NCI-H82 treated with DMSO at 0.1 percent for 48 hours (cell line): ENCODE measurements around the gene WBP2.
"Not testable (repeated sequence)": the region's sequence is repeated elsewhere in the genome, so short reads cannot be mapped to it uniquely, and the experiment has no call there.

Source experiments
- DNase-seq: peaks from one replicate; lab custom pipeline; 2025; ENCODE audit not compliant: unreplicated experiment; lab: John Stamatoyannopoulos, UW

The WBP2 gene

DNA sequence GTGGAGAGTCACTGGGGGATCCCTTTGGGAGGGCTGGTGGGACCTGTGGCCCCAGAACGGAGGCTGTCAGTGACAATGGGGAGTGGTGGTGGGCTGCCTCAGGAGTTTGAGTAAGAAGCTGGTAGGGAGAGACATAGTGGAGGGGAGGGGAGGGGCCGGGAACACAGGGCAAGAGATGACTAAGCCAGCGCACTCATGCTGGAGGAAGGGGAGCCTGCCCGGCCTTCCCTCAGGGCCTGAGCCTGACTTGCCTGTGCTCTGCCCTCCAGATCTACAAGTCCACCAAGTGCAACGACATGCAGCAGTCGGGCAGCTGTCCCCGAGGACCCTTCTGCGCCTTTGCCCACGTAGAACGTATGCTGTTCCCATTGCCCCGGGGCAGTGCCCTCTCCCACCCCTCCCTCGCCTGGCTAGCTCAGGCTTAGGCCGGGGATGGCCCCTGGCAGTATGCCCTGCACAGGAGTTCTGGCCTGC is 40.2 kb downstream of the WBP2 start:
- no peak for DNase-seq

DNA sequence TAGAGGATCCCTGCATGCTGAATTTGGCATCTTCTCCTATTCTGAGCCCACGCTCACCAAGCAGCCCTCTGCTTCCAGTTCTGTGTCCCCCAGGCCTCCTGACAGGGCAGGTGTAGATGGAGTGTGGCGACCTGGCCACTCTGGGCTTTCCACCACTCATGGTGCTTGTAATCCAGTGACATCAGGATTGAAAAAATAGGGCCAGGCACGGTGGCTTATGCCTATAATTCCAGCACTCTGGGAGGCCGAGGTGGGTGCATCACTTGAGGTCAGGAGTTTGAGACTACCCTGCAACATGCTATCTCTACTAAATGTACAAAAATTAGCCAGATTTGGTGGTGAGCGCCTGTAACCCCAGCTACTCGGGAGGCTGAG is 41.1 kb downstream of the WBP2 start:
- DNase-seq: no peak

DNA sequence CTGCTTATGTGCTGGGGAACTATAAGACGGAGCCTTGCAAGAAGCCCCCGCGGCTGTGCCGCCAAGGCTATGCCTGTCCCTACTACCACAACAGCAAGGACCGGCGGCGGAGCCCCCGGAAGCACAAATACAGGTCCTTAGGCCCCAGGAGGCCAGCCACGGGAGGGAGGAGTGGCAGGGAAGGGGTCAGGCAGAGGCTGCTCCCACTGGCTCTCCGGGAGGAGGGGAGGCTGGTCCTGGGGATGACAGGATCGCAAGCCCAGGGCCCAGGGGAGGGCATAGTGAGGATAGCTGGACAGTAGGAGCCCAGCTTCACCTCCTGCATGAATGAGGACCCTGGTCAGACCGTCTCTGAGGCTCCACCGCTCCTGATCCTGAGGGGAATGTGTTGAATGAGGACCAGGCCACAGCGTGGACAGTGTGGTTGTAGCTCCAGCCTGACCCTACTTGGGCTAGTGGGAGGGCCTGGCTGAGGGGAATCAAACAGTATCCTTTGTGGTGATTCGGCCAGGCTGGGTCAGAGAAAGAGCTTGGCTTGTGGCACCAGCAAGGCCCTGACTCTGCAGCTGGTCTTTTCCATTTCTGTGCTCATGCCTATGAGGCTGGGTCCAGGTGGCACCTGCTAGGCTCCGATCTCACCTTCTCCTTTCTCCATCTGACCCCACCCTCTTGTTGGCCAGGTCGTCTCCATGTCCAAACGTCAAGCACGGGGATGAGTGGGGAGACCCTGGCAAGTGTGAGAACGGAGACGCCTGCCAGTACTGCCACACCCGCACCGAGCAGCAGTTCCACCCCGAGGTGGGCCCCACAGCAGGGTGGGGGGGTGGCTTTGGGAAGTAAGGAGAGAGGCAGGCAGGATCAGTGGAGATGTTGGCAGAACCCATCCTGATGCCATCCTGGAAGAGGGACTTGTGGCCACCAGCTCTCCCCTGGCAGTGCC is 41.8 kb downstream of the WBP2 start:
- DNase-seq: no peak

DNA sequence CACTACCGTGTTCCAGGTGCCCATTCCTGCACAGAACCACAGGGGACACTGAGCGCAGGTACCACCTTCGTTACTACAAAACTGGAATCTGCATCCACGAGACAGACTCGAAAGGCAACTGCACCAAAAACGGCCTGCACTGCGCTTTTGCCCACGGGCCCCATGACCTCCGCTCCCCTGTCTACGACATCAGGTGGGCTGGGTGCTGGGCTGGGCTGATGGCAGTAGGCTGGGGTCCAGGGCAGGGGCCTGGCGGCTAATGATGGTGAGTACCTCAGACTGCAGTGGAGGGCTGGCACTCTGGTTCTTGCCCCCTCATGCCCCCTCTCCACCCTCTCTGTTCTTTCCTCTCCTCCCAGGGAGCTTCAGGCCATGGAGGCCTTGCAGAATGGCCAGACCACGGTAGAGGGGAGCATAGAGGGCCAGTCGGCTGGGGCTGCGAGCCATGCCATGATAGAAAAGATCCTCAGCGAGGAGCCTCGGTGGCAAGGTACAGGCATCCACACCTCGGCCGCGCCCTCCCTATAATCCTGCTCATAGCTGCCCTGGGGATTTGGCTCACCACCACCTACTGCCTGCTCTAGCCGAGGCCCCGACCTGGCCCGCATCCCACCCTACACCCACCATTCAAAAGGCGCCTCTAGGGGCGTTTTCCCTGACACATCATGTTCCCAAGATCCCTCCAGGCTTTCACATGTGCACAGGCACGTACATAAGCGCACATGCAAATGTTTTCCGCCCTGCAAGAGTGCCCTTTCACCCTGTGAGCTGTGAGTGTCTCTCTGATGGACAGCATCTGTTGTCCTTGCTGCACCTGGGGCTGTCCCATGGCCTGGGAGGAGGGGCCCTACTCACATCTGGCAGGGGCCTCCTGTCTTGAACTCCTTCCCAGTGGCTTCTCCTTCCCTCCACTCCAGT is 42.8 kb downstream of the WBP2 start:
- DNase-seq: no peak

DNA sequence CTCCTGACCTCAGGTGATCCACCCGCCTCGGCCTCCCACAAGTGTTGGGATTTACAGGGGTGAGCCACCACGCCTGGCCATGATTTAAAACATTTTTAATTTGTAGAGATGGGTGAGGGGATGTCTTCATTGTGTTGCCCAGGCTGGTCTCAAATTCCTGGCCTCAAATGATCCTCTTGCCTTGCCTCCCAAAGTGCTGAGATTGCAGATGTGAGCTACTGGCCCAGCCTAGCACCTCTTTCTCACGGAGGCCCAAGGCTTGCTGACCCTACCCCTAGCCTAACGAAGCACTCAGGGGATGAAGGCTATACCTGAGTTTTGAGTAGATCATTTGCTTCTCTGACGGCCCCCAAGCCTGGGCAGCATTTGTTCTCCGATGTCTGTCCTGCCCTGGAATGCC is 44.0 kb downstream of the WBP2 start:
- no peak for DNase-seq

DNA sequence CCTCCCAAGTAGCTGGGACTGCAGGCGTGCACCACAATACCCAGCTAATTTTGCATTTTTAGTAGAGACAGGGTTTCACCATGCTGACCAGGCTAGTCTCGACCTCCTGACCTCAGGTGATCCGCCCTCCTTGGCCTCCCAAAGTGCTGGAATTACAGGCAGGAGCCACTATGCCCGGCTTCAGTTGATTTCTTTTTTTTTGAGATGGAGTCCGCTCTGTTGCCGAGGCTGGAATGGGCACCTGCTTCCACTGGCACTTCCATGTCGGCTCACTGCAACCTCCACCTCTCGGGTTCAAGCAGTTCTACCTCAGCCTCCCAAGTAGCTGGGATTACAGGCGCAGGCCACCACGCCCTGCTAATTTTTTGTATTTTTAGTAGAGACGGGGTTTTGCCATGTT is 44.4 kb downstream of the WBP2 start:
- not testable (repeated sequence) for DNase-seq

DNA sequence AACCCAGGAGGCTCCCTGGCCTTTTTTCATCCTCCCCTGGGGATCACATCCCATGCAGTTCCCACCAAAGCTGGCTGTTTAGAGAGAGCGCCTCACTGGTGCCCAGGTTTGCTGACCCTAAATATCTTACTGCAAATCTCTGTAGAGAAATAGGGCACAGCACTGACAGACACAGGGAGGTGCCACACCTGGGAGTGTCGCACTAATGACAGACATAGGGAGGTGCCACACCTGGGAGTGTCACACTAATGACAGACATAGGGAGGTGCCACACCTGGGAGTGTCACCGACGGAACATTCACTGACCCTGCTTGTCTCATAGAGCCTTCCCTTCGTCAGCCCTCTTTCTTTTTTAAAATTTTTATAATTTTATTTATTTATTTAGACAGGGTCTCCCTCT is 44.9 kb downstream of the WBP2 start:
- no peak for DNase-seq

DNA sequence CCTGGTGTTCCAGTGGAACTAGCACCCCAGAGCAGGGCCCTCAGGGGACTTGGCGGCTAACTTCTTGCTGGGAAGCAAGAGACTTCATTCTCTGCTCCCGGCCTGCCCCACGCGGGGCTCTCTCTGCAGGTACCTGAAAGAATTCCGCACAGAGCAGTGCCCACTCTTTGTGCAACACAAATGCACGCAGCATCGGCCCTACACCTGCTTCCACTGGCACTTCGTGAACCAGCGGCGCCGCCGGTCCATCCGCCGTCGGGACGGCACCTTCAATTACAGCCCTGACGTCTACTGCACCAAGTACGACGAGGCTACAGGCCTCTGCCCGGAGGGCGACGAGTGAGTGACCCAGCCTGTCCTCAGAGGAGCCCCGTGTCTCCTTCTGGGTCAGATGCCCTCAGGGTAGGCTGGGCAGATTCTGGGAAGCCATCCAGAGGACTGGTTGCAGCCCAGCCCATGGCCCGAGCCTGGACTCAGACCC is 45.5 kb downstream of the WBP2 start:
- no peak for DNase-seq

DNA sequence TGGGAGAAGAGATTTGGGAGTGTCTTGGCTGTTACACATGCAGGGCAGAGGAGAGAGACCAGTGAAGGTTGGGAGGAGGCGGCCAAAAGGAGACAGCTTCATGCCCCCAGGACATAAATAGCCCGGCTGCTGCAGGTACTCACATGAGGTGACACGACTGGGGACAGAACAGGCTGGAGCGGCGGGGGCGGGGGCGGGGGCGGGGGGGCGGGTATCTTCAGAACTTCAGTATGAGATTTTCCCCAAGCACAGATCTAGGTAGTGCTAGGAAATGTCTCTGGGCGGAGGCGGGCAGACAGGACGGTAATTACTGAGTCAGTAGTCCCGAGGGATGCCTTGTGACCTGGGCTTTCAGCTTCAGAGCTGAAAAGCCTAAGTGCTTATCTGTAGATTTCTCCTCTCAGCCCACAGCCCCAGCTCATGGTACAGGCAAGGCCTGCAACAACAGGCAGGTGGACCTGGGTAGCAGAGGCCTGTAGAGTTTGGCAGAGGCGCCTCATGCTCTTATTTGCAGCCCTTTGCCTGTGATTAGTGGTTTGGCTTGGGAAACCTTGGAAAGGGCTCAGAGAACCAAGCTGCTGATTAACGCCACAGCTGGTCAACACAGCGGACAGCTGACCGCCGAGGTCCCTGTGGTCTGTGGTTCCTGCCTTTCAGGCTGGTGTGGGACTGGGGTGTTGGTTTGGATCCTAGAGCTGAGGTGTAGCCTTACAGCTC is 46.1 kb downstream of the WBP2 start:
- no peak for DNase-seq

DNA sequence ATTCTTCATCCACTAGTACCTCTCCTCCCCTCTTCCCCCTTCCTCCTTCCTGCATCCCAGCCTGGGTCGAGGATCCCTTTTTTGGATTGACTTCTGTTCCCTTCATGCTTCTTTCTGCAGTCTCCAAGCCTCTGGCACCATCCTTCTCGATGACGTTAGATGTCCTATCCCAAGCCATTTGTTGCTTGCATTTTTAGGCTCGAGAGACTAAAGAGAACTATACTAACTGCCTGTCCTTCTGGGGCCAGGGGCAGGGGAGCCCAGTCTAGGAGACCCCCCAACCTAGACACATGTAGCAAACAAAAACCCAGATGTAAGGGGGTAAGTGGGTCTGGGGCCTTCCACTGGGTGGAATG is 46.6 kb downstream of the WBP2 start:
- DNase-seq: no peak

DNA sequence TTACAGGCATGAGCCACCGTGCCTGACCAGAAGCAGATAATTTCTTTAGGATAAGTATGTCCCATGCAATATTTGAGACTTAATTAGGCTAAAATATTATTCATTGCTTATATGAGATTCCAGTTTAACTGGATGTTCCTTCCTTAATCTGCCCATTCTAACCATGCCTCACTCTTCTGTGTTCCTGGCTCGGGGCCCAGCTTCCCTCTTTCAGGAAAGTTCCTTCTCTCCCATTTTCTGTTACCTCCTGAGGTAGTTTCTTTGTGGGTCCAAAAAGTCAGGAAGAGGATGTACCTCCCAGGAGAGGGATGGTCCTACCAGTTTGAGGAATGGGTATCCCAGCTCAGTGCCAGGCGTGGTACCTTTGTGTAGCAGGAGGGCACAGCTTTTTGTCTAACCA is 47.3 kb downstream of the WBP2 start:
- no peak for DNase-seq

DNA sequence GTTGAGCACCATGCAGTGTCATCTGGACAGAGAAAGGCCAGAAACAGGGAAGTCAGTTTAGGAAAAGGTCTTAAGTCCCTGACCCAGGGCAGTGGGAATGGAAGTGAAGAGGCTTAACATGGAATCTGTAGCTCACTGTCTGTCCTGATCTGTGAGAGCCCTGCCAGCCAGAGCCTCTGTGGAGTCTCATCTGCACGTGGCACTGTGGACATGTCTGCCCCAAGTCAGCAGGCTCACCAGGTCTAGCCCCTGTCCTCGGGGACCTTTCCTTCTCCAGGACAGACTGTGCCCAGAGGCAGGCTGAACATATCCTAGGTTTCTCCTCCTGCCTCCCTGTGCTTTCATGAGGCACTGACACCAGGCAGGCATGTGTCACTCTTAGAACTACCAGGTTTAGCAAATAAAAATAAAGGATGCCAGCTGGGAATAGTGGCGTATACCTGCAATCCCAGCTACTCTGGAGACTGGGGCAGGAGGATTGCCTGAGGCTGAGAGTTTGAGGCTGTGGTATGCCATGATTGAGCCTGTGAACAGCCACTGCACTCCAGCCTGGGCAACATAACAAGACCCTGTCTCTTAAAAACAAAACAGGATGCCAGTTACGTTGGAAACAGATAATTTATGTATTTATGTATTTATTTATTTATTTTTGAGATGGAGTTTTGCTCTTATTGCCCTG is 48.2 kb downstream of the WBP2 start:
- DNase-seq: no peak

DNA sequence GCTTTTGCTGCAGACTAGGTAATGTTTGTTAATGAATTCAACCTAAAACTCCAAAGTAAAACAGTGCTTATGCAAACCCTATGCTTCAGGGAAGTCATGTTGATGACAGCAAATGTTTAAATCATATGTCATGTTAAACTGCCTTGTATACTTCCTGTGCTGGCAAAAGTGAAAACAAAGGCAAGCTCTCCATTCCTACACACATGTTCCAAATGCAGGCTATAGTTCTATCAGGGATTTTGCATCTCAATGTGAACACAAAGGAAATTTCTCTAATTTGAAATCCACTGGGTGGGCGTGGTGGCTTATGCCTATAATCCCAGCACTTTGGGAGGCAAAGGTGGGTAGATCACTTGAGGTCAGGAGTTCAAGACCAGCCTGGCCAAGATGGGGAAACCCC is 51.3 kb downstream of the WBP2 start:
- no peak for DNase-seq

DNA sequence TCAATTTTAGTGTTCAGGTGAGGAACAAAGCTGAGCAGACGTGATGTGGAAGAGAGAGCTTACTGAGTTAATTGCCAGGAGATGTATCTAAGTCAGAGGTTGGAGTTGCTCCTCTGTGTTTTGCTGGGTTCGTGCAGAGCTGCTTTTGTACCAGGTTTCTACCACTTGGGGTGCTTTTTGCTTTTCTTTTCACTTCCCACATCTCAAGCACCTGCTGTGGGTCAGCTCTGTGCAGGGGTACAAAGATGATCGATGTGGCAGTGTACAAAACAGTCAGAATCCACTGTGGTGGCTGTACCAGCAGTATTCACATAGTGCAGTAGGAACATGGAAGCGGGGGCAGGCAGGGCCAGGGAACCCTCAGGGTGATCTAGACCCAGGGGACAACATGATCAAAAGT is 55.7 kb downstream of the WBP2 start:
- no peak for DNase-seq

DNA sequence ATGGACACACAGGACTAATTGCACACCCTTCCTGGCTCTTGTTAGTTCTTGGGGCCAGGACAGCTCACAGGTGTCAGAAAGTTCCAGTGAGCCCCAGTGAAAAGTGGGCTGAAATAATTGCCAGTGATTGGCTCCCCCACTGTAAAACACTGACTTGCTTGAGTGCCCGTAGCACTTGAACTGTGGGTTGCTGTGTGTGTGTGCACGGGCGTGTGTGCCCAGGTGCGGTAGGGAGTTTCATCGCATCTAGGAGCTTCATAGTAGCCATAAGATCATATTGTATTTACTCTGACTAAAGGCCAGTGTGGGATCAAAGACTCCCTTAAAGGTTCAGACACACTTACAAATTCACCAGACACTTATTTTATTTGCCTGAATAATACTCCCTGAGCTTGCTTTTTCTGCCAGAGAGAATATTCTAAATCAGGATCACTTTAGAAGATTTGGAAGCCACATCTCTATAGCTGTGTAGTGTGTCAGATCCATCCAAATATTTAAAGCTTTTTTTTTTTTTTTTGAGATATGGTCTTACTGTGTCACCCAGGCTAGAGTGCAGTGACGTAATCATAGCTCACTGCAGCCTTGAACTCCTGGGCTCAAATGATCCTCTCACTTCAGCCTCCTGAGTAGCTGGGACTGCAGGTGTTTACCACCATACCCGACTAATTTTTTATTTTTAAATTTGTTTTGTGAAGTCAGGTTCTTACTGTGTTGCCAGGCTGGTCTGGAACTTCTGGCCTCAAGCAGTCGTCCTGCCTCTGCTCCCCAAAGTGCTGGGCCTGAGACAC is 59.1 kb downstream of the WBP2 start:
- no peak for DNase-seq
